MM.1S (cell line): Measurements from ENCODE around the gene PXYLP1.
"Not testable (repeated sequence)": the region's sequence is repeated elsewhere in the genome, so short reads cannot be mapped to it uniquely, and the experiment has no call there.

Experiments
- CTCF ChIP-seq: fragments of 300-600 bp; sonication (generic); IDR thresholded peaks from 2 replicates; pipeline ENCODE4 v1.5.1; 2016; ENCODE audit warnings: antibody characterized with exemption, low read length, mixed read lengths
- EZH2 ChIP-seq: fragments of 300-600 bp; sonication (generic); optimal IDR thresholded peaks from 2 replicates; pipeline ENCODE3; 2017; ENCODE audit warnings: low read depth, mild to moderate bottlenecking, antibody characterized with exemption, low read length, mixed read lengths
- EZH2phosphoT487 ChIP-seq: fragments of 300-600 bp; sonication (generic); IDR thresholded peaks from 2 replicates; pipeline ENCODE4 v1.6.1; 2018; ENCODE audit warnings: antibody characterized with exemption, low read length

DNA sequence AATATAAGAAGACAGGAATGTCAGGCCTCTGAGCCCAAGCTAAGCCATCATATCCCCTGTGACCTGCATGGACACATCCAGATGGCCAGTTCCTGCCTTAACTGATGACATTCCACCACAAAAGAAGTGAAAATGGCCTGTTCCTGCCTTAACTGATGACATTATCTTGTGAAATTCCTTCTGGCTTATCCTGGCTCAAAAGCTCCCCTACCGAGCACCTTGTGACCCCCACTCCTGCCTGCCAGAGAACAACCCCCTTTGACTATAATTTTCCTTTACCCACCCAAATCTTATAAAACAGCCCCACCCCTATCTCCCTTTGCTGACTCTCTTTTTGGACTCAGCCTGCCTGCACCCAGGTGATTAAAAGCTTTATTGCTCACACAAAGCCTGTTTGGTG, 20.3 kb upstream of the PXYLP1 start:
- not testable (repeated sequence) for TF ChIP-seq EZH2, CTCF, EZH2phosphoT487
